GM23338 (cell line): ENCODE measurements around the gene CFLAR.
A peak's percentile ranks its signal among the peaks of the same experiment; 100 is the strongest.

ENCODE experiments used
- CREB1 ChIP-seq: fragments of 250-450 bp; sonication (Bioruptor Pico); IDR thresholded peaks from 2 replicates; pipeline ENCODE4 v1.5.0; 2020; ENCODE audit warnings: low read depth, mild to moderate bottlenecking, moderate library complexity
- EZH2 ChIP-seq: fragments of 200-600 bp; sonication (generic); IDR thresholded peaks from one replicate; pipeline ENCODE4 v1.8.0; 2017; ENCODE audit warnings: antibody characterized with exemption, mild to moderate bottlenecking, low read depth; ENCODE audit not compliant: unreplicated experiment
- EZH2phosphoT487 ChIP-seq: fragments of 200-600 bp; sonication (generic); IDR thresholded peaks from one replicate; pipeline ENCODE4 v1.8.1; 2018; ENCODE audit warnings: antibody characterized with exemption; ENCODE audit not compliant: unreplicated experiment
- JUNB ChIP-seq: IDR thresholded peaks from one replicate; pipeline ENCODE4 v1.6.1; 2016; ENCODE audit warnings: antibody characterized with exemption; ENCODE audit not compliant: unreplicated experiment
- NANOG ChIP-seq: IDR thresholded peaks from 2 replicates; pipeline ENCODE4 v1.6.1; 2016; ENCODE audit warnings: antibody characterized with exemption, borderline replicate concordance
- POLR2AphosphoS5 ChIP-seq: IDR thresholded peaks from 2 replicates; pipeline ENCODE4 v1.6.1; 2016; ENCODE audit warnings: antibody characterized with exemption, low read depth
- STAT1 ChIP-seq: IDR thresholded peaks from one replicate; pipeline ENCODE4 v1.6.1; 2016; ENCODE audit warnings: antibody characterized with exemption; ENCODE audit not compliant: unreplicated experiment
- ZNF114 ChIP-seq: fragments of 250-450 bp; sonication (Bioruptor Pico); IDR thresholded peaks from 2 replicates; pipeline ENCODE4 v1.5.0; 2020; ENCODE audit warnings: mild to moderate bottlenecking, moderate library complexity
- ZNF331 ChIP-seq: fragments of 250-450 bp; sonication (Bioruptor Pico); IDR thresholded peaks from 2 replicates; pipeline ENCODE4 v1.5.0; 2020; ENCODE audit warnings: low read depth, mild to moderate bottlenecking, moderate library complexity
- TF ChIP-seq, protein P1 (sequence below), 2 experiments: fragments of 200-600 bp in 1 of 2; sonication (generic) in 1 of 2; conservative IDR thresholded peaks; 2 replicates each; pipeline versions ENCODE4 v1.5.1 to v1.6.1; 2016 to 2017; ENCODE audit warnings: antibody characterized with exemption in 2 of 2, low read depth in 2 of 2, mild to moderate bottlenecking in 2 of 2, moderate library complexity in 1 of 2
- TF ChIP-seq, protein P2 (sequence below): IDR thresholded peaks from one replicate; pipeline ENCODE4 v1.6.1; 2018; ENCODE audit warnings: antibody characterized with exemption; ENCODE audit not compliant: unreplicated experiment
- TF ChIP-seq, protein P3 (sequence below): fragments of 250-450 bp; sonication (Bioruptor Pico); IDR thresholded peaks from 2 replicates; pipeline ENCODE4 v1.5.0; 2020; ENCODE audit warnings: mild to moderate bottlenecking, moderate library complexity

DNA sequence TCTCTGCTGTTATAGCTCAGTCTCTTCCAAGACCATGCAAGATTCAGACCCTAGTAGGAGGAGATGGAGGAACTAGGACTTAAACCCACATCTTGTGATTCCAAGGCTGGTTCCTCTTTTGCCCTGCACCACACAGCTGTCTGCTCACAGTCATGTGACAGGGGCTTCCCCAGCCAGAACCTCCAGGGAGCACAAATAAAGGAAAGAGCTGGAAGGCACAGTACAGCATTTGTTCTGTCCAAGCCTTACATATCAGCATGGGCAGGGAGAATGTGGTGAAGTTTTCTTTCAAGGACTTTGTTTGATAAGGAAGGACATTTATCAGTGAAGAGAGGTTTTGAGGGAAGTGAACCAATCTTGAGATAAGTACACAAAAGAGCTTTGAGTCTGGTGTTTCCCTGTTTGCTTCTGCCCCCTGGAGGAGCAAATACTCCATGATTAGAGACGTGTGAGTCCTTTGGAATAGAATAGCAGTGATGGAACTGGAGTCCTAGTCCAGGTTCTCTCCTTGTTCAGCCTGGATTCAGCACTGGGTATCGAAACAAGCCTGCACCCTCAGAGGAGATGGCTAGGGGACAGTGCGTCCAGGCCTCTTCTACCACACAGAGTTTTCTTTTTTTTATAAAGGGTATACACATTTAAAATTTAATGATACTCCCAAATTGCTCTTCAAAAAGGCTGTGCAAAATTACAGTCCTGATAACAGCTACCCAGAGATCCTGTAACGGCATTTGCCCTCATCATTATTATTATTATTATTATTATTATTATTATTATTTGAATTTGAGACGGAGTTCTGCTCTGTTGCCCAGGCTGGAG is 42.4 kb downstream of the CFLAR start:
- TF ChIP-seq, protein P1, sequence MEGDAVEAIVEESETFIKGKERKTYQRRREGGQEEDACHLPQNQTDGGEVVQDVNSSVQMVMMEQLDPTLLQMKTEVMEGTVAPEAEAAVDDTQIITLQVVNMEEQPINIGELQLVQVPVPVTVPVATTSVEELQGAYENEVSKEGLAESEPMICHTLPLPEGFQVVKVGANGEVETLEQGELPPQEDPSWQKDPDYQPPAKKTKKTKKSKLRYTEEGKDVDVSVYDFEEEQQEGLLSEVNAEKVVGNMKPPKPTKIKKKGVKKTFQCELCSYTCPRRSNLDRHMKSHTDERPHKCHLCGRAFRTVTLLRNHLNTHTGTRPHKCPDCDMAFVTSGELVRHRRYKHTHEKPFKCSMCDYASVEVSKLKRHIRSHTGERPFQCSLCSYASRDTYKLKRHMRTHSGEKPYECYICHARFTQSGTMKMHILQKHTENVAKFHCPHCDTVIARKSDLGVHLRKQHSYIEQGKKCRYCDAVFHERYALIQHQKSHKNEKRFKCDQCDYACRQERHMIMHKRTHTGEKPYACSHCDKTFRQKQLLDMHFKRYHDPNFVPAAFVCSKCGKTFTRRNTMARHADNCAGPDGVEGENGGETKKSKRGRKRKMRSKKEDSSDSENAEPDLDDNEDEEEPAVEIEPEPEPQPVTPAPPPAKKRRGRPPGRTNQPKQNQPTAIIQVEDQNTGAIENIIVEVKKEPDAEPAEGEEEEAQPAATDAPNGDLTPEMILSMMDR (conservative IDR thresholded peaks at IDR 0.05; ENCODE audit: low read depth in 2 of 2): peak; percentile 85 to 89
- TF ChIP-seq POLR2AphosphoS5 (no peak), EZH2phosphoT487 (no peak), EZH2 (no peak), CREB1 (CRISPR knock-in tag) (no peak), JUNB (no peak), STAT1 (no peak), ZNF114 (CRISPR knock-in tag) (no peak), NANOG (no peak), ZNF331 (CRISPR knock-in tag) (no peak)
- TF ChIP-seq, protein P2, sequence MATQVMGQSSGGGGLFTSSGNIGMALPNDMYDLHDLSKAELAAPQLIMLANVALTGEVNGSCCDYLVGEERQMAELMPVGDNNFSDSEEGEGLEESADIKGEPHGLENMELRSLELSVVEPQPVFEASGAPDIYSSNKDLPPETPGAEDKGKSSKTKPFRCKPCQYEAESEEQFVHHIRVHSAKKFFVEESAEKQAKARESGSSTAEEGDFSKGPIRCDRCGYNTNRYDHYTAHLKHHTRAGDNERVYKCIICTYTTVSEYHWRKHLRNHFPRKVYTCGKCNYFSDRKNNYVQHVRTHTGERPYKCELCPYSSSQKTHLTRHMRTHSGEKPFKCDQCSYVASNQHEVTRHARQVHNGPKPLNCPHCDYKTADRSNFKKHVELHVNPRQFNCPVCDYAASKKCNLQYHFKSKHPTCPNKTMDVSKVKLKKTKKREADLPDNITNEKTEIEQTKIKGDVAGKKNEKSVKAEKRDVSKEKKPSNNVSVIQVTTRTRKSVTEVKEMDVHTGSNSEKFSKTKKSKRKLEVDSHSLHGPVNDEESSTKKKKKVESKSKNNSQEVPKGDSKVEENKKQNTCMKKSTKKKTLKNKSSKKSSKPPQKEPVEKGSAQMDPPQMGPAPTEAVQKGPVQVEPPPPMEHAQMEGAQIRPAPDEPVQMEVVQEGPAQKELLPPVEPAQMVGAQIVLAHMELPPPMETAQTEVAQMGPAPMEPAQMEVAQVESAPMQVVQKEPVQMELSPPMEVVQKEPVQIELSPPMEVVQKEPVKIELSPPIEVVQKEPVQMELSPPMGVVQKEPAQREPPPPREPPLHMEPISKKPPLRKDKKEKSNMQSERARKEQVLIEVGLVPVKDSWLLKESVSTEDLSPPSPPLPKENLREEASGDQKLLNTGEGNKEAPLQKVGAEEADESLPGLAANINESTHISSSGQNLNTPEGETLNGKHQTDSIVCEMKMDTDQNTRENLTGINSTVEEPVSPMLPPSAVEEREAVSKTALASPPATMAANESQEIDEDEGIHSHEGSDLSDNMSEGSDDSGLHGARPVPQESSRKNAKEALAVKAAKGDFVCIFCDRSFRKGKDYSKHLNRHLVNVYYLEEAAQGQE: no peak
- TF ChIP-seq, protein P3, sequence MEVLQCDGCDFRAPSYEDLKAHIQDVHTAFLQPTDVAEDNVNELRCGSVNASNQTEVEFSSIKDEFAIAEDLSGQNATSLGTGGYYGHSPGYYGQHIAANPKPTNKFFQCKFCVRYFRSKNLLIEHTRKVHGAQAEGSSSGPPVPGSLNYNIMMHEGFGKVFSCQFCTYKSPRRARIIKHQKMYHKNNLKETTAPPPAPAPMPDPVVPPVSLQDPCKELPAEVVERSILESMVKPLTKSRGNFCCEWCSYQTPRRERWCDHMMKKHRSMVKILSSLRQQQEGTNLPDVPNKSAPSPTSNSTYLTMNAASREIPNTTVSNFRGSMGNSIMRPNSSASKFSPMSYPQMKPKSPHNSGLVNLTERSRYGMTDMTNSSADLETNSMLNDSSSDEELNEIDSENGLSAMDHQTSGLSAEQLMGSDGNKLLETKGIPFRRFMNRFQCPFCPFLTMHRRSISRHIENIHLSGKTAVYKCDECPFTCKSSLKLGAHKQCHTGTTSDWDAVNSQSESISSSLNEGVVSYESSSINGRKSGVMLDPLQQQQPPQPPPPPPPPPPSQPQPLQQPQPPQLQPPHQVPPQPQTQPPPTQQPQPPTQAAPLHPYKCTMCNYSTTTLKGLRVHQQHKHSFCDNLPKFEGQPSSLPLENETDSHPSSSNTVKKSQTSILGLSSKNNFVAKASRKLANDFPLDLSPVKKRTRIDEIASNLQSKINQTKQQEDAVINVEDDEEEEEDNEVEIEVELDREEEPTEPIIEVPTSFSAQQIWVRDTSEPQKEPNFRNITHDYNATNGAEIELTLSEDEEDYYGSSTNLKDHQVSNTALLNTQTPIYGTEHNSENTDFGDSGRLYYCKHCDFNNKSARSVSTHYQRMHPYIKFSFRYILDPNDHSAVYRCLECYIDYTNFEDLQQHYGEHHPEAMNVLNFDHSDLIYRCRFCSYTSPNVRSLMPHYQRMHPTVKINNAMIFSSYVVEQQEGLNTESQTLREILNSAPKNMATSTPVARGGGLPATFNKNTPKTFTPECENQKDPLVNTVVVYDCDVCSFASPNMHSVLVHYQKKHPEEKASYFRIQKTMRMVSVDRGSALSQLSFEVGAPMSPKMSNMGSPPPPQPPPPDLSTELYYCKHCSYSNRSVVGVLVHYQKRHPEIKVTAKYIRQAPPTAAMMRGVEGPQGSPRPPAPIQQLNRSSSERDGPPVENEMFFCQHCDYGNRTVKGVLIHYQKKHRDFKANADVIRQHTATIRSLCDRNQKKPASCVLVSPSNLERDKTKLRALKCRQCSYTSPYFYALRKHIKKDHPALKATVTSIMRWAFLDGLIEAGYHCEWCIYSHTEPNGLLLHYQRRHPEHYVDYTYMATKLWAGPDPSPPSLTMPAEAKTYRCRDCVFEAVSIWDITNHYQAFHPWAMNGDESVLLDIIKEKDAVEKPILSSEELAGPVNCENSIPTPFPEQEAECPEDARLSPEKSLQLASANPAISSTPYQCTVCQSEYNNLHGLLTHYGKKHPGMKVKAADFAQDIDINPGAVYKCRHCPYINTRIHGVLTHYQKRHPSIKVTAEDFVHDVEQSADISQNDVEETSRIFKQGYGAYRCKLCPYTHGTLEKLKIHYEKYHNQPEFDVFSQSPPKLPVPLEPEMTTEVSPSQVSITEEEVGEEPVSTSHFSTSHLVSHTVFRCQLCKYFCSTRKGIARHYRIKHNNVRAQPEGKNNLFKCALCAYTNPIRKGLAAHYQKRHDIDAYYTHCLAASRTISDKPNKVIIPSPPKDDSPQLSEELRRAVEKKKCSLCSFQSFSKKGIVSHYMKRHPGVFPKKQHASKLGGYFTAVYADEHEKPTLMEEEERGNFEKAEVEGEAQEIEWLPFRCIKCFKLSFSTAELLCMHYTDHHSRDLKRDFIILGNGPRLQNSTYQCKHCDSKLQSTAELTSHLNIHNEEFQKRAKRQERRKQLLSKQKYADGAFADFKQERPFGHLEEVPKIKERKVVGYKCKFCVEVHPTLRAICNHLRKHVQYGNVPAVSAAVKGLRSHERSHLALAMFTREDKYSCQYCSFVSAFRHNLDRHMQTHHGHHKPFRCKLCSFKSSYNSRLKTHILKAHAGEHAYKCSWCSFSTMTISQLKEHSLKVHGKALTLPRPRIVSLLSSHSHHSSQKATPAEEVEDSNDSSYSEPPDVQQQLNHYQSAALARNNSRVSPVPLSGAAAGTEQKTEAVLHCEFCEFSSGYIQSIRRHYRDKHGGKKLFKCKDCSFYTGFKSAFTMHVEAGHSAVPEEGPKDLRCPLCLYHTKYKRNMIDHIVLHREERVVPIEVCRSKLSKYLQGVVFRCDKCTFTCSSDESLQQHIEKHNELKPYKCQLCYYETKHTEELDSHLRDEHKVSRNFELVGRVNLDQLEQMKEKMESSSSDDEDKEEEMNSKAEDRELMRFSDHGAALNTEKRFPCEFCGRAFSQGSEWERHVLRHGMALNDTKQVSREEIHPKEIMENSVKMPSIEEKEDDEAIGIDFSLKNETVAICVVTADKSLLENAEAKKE (CRISPR knock-in tag): no peak
